ENCODE measurements around the gene CLIC5. TPM values are rescaled to one million over a fixed set of nuclear protein-coding genes. Genes with fewer than 3 reads are reported as not detected.
A peak's percentile ranks its signal among the peaks of the same experiment; 100 is the strongest.

The CLIC5 gene
- polyA plus RNA-seq, 4 donors: 182 to 199 (median 197) TPM

DNA sequence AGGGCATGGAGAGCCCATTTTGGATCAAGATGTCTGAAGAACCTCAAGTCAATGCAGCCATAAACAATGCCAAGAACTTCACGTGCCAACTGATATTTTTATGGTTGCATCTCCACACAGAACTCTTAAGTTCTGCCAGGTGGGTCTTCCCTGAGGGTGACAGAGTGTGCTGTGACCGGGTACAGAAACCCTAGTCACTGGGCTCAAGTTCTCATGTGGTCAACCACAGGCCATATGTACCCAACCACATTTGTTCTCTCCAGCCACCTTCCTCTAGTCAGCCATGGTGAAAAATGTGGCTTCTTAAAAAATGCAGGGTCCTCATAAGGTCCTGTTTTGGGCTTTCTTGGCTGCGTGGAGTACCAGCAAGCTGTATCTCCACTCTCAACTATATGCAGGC lies 48.9 kb downstream of the CLIC5 start:
- no peak for DNase-seq (ENCODE audit: low read depth in 4 of 4, low spot score in 2 of 4)

DNA sequence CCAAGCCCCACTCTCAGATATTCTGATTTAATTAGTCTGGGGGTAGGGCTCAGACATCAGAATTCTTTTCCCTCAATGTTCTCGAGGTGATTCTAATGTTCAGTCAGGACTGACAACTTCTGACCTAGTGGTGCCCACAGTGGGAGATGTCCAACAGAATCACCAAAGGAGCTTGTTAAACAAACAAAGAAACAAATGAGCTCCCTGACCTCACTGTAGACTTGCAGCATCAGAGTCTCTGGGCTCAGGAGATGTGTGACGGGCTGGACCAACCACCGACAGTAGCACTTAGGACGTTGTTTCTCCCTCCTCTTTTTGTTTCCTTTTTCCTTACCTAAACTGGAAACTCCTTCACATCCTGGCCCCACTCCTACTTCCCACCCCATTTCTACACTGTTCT lies 49.3 kb downstream of the CLIC5 start:
- no peak for DNase-seq (ENCODE audit: low read depth in 4 of 4, low spot score in 2 of 4)

DNA sequence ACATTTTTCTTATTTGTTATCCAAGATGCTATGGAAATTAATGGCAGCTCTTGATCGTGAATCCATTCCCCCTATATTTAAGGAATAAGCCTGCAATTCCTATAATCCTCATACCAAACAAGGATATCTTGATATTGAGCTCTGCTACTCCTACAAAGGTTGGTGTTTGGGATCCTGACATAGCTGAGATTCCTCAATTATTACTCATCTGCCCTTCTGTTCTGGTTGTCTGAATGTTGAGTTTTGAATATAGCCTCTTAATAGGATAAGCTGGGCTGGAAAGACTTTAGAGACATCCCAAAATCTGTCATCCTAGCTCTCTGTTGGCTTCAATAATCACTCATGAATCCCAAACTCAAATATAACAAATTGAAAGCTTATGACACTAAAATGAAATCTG lies 49.9 kb downstream of the CLIC5 start:
- DNase-seq (ENCODE audit: low read depth in 4 of 4, low spot score in 2 of 4): no peak

DNA sequence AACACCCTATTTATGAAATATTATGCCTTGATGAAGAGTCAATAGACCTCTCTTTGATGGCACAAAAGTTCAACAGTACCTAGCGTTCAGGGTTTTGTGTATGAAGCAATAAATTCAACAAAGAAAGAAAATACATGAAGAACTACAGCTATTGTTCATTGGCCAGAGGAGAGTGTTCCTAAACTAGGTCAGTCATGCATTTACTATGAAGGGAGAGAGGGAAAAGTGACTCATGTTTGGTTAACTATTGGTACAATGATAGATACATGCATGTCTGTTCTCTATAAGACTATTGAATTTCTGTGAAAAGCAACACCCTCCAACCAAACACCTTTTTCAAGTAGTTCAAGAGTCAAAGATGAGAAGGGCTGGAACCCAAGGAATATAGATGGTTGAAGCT lies 50.7 kb downstream of the CLIC5 start:
- DNase-seq (ENCODE audit: low read depth in 4 of 4, low spot score in 2 of 4): no peak

DNA sequence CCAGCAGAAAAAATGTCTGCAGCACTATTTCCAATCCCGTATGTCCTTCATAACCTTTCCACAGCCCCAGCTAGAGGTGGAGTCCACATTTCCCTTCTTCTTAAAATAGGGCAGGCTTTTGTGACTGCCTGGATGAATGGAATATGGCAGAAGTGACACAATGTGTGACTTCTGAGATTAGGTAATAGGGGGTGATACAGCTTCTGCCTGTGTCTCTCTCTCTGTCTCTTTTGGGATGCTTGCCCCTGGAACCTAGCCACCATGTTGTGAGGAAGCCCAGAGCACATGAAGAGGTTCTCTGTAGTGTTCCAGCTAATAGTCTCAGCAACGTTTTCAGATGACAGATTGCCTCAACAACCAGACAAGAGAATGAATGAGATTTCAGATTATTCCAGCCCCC lies 51.4 kb downstream of the CLIC5 start:
- DNase-seq (ENCODE audit: low read depth in 4 of 4, low spot score in 2 of 4): no peak

DNA sequence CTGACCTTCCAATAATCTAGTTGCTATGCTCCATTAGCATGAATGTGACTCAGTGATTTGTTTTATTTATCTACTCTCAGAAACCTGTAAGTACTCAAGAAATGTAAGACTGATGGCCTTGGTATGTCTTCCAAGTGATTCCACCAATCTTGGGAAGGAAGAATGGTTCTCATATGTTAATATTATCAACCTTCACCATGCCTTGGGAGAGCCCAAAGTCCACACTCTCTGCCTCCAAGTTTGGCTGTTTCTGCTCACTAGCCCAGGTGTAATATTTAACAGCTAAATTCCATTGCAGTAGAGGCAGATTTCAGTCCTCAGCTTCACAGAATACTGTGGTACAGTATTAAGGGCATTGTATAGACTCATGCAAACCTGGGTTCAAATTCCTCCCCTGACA lies 51.8 kb downstream of the CLIC5 start:
- no peak for DNase-seq (ENCODE audit: low read depth in 4 of 4, low spot score in 2 of 4)

DNA sequence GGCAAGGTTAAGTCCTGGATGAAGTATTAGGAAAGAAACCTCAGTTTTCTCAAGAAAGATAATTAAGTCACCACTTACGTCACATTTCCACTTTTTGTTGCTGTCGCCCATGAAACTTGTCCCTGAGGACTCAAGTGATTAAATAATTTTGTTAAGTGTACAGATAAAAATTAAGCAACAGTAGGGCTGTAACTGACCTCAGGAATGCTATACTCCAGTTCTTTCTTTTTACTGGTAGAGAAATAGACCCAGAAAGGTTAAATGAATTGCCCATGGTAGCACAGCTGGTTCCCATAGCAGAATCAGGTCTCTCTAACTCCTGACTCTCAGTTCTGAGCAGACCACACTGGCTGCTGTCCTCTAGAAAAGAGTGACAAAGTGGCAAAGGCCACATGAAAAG lies 54.5 kb downstream of the CLIC5 start:
- DNase-seq (ENCODE audit: low read depth in 4 of 4, low spot score in 2 of 4): no peak

DNA sequence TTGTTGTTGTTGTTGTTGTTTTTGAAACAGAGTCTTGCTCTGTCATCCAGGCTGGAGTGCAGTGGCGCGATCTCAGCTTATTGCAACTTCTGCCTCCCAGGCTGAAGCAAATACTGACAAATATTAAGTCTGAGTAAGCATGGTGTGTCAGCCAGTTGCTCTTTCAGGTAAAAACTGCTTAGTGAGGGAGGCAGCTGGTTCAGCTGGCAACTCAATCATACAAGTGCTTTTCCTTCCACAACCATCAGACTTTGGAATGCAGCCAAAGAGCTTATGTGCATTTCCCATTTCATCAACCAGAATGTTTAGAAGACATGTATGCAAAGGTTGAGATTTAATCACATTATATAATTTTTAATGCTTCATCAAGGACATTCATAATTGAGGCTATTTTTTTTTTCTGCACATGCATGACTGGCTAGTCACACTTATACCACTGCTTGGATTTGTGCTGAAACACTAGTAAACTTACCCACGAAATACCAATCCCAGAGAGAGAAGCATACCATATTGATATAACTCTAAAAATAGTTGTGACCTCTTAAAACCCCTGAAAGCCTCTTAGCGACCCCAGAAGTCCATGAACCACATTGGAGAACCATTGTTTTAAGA lies 56.0 kb downstream of the CLIC5 start:
- DNase-seq (ENCODE audit: low read depth in 4 of 4, low spot score in 2 of 4): peak in 1 of 4 donors; percentile 59

DNA sequence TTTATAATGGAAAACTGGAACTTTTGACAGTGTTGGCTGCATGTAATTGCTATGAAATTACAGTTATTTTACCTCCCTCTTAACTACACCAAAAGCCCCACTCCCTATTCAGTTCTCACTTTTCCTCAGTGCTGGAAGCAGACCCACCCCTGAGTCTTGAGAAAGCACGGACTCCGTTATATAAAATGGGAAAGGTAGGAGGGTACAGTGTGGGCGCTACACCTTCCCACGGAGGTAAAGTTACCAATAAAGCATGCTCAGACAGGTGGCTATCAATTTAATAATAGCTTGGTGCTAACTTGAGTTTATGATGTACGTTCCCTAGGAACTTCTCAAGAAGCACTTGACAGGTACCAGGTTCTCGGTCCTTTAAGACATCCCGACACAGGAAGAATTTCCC lies 59.0 kb downstream of the CLIC5 start:
- no peak for DNase-seq (ENCODE audit: low read depth in 4 of 4, low spot score in 2 of 4)

DNA sequence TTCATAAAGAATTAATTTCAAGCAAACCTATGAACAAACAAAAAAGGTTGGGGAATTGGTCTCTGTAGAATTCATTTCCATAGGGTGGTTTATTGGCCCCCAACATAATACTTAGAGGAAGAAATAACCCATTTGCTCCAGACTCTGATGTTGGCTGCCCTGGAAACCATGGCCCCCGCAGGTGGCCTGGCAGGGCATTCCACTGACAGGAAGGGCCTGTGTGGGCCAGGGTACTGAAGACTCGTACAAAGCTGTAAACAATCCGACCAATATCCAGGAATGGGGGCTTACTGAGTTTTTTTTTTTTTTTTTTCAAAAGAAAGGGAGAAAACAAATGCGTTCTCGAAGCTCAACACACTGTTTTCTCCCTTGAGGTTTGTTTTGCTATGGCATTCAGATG lies 59.5 kb downstream of the CLIC5 start:
- no peak for DNase-seq (ENCODE audit: low read depth in 4 of 4, low spot score in 2 of 4)

DNA sequence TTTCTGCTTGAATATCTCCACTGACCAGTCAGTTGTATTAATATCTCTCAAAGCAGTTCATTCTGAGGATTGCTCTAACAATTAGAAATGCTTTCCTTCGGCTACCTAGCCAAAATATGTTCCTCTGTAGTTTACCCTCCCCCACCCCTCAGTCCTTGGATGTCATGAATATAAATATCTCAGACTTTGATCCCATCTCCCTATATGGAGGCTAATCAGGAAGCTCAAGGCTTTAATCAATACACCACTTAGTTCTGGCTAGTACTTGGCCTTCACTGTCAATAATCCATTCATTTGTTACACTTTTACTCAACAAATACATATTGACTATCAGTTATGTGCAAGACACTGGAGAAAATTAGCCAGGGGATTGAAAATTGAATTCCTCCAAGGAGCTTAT lies 60.1 kb downstream of the CLIC5 start:
- DNase-seq (ENCODE audit: low read depth in 4 of 4, low spot score in 2 of 4): no peak

DNA sequence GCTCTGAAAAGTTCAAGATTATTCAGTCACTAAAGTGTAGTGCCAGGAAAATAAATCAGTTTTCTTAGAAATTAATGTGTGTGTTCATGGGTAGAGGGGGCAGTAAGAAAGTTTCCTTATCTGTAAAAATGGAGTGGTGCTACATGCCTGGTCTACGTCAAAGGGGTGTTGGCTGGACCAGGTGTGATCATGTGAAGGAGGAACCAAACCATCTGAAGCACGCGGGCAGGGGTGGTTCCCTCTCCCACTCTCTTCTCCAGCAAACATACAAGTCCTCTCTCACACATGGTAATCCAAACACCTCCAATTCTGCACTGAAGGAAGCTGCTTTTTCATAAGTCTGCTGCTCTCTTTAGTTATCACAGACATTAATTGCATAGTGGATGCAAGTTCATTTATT lies 63.1 kb downstream of the CLIC5 start:
- DNase-seq (ENCODE audit: low read depth in 4 of 4, low spot score in 2 of 4): no peak

DNA sequence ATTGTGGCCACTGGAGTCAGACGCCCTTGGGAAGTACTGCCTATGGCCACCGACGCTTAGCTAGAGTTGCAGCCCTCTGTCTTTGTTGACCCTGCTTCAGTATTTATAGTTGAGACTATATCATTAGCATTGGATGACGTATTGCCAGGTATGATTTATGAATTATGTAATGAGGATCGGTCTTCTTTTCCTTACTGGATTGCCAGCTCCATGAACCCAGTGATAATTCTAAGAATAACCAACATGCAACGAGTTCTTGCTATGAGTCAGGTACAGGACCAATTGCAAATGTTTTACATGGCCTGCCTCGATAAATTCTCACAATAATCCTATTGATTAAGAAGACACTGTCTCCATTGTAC lies 63.5 kb downstream of the CLIC5 start:
- no peak for DNase-seq (ENCODE audit: low read depth in 4 of 4, low spot score in 2 of 4)

DNA sequence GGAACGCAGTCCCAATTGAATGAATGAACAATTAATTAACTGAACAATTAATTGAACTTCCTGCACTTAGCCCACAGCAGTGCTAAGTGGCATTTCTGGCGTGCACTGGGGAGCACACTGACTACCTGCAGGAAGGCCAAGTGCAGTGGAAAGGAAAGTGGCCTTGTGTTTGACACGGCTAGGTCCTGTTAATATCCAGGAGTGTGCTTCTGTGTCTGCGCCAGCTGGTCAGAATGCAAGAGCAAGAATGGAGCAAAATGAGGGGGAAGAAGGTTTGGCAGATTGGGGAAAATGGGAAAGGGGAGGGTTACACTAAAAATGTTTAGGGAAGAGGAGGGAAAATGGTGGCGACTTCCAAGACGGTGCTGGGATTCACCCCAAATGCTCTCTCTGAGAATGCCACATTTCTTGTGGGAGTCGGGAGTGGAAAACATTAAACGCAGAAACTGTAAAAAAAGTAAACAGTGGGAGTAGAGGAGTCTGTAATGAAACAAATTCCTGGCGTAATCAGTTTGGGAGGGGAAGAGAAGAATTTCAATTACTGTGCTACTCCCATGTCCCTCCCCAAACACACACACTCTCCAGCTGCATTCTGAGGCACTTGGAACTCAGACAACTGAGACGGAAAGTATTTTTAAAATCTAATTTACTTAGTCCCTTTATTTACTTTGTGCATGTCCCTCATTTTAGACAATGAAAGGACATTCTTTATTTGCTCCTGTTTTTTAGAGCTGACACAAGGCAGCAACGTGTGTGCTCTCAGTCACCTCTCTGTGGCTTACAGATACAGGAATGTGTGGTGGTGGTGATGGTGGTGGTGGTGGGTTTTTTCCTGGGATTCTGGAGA lies 64.1 kb downstream of the CLIC5 start:
- DNase-seq (ENCODE audit: low read depth in 4 of 4, low spot score in 2 of 4): peak in 3 of 4 donors; percentile 60 to 72 (median 68)

DNA sequence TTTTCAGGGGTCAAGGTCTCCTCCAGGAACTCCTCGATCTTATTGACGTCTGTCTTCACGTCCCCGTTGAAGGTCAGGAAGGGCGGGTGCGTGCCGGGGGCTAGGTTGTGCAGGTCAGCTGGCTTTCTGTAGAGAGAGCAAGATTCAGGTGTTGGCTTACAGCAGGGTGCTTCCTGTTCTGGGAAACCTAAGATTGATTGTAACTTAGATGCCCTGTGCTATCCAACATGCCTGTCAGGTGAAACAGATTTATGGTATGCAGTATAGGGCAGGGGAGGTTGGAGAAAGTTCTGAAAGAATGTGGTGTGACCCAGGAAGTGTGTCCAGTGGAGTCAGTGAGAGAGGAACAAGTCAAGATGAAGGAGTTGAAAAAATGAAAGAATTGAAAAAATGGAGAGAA lies 66.4 kb downstream of the CLIC5 start:
- DNase-seq (ENCODE audit: low read depth in 4 of 4, low spot score in 2 of 4): no peak

DNA sequence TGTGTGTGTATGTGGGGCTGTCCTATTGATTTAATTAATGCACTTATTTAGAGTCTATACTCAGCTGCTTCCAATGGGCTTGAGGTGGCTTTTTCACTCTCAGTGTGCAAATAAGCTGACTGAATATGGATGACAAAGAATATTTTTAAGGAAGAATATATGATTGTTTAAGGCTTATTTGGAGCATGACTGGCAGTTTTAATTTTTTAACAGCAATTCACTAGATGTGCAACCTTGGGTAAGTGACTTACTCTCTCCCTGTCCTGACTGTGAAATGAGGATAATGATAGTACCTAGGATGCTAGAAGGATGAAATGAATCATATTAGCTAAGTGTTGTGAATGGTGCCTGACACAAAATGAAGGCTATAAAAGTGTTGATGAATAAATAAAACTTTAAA lies 67.9 kb downstream of the CLIC5 start:
- DNase-seq (ENCODE audit: low read depth in 4 of 4, low spot score in 2 of 4): no peak

DNA sequence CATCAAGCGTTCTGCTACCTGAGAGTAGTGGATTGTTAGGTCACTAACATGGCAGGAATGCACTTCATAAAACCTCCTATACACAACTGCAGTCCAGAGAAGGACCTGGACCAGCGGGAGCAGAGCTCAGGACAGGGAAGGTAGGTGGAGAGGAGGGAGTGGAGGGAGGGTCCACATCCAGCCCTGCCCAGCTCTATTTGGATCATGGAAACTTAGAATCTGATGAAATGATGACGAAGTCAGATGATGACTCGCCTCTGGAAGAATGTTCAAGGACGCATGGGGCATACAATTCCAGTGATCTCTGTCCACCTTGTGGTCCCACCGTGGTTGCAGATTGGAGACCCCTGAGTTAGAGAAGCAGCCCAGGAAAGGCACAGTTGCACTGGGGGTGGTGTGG lies 68.8 kb downstream of the CLIC5 start:
- no peak for DNase-seq (ENCODE audit: low read depth in 4 of 4, low spot score in 2 of 4)

DNA sequence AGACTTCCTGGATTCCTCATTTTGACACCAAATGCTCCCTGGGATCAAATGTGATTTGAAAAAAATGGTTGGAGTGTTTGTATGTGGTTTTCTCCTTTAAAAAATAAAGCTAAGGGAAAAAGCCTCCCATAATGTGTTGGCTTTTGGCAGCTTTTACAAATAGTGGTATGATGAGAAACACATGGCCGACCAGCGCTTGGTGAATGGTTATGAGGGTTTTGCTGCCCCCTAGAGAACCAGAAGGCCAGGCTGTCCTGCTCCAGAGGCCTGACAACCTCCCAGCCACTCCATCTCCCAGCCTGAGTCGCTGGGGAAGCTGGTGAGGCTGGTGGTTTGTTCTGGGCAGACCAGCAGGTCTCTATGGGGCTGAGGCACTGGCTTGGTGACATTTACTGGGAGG lies 69.3 kb downstream of the CLIC5 start:
- peak in 2 of 4 donors; percentile 48 to 62 for DNase-seq (ENCODE audit: low read depth in 4 of 4, low spot score in 2 of 4)

DNA sequence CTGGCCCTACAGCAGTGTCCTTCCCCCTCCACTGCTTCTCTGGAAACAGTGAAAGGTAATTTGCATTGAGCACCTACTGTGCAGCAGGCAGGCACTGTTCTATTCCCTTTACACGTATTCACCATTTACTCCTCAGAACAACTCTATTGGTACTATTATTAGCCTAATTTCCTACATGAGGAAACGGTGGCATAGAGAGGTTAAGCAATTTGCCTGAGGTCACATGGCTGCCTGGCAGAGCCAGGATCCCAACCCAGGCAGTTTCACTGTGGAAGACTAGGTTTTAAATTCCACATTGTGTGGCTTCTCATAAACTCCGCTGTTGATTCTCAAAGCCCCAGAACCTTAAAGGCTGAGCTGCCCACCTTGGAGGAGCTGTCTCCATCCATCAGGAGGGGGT lies 72.7 kb downstream of the CLIC5 start:
- DNase-seq (ENCODE audit: low read depth in 4 of 4, low spot score in 2 of 4): no peak

DNA sequence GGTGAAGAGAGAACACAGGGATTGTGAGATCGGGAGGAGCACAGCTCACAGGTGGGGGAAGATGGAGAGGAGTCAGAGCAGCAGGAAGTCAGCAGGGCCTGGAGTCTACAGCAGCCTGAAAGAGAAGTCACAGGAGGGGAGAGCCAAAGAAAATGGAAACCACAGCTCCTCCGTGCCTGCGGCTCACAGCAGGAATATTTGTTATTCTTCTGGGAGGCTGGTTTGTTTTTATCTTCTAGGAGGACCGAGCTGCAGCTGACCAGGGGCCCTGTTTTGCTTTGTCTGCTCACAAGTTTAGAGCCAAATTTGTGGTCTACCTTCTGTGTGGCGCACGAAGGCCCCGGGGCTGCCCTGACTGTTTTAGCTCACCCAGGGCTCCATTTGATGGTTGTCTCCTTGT lies 81.8 kb downstream of the CLIC5 start:
- DNase-seq (ENCODE audit: low read depth in 4 of 4, low spot score in 2 of 4): no peak

DNA sequence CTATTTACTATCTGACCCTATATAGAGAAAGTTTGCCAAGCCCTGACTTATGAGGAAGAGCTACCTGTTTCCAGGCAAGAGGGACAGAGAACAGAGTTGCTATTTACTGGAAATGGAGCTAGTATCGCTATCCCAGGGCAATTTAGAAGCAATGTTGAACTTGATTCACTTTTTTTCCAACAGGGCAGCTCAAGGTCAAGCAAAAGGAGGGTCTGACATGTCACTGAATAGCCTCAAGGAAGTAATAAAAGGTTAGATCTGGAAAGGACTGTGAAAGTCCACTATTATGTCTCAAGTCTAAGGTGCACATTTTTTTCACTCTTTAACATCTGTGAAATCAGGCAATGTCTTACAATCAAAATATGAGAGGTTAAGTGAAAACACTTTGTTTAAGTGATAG lies 84.4 kb downstream of the CLIC5 start:
- no peak for DNase-seq (ENCODE audit: low read depth in 4 of 4, low spot score in 2 of 4)

DNA sequence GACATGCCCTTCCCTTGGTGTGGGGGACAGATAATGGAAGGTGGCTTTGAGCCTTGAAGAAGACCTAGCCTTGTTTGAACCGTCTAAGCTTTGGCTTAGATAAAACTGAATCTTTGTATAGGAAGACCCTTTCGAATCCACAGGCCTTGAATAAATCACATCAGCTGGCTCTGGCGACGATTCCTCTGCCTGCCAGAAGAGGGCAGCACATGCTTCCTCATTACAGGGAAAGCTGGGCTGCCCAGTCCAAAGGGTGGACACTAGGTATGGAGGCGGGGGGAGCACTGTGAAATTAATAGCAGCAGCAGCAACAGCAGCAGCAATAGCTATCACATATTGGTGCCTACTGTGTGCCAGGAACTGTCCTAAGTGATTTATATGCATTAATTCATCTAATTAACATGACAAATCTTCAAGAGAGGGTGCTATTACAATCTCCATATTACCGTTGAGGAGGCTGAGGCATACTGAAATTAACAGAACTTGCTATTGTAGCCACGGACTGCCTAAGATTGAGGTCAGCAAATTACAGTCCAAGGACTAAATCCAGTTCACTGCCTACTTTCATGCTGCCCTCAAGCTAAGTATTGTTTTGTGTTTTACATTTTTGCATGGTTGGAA lies 85.1 kb downstream of the CLIC5 start:
- DNase-seq (ENCODE audit: low read depth in 4 of 4, low spot score in 2 of 4): peak in 3 of 4 donors; percentile 50 to 62 (median 52)
